HG03521 (cell line): ENCODE results near the gene DCTPP1.

Source experiments
- ATAC-seq: cut with Tn5 transposase; IDR thresholded peaks from one replicate; pipeline ENCODE4 v1.9.1; 2021; ENCODE audit warnings: mild to moderate bottlenecking, moderate library complexity; ENCODE audit not compliant: unreplicated experiment

The DCTPP1 gene

DNA sequence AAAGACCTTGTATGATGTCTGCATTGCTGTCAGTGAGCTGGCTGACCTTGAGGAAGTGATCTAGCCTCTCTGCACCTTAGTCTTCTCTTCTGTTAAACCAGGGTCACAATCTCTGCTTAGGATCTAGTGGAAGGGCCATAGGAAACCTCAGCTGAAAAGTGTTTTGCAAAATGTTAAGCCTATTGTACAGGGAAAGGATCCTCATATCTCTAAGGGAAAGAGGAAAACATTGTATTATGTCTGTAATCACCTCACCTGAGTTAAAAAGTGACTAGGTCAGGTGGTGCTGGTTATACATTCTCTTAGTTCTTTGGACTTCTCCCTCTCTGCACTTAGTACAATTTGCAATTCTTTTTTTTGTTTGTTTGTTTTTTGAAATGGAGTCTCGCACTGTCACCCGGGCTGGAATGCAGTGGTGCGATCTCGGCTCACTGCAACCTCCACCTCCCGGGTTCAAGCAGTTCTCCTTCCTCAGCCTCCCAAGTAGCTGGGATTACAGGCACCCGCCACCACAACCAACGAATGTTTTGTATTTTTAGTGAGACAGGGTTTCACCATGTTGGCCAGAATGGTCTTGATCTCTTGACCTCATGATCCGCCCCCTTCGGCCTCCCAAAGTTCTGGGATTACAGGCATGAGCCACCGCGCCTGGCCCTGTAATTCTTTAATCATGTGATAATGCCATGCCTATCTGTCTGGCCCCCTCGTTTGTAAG lies 17.8 kb upstream of the DCTPP1 start:
- no peak for ATAC-seq

- ATAC-seq = no peak
Observed at GRCh38 chr16:30446203-30446595, 16.4 kb upstream of the DCTPP1 start.

- ATAC-seq = peak; percentile 68
Observed at GRCh38 chr16:30445408-30446202, 15.8 kb upstream of the DCTPP1 start, which contains the start of gene SEPHS2. SEPHS2 (minus strand) TSS chr16:30445874; CDS start chr16:30445727, 147 bp downstream.

- peak; percentile 12 for ATAC-seq
Observed at GRCh38 chr16:30445149-30445407, 15.2 kb upstream of the DCTPP1 start.

DNA sequence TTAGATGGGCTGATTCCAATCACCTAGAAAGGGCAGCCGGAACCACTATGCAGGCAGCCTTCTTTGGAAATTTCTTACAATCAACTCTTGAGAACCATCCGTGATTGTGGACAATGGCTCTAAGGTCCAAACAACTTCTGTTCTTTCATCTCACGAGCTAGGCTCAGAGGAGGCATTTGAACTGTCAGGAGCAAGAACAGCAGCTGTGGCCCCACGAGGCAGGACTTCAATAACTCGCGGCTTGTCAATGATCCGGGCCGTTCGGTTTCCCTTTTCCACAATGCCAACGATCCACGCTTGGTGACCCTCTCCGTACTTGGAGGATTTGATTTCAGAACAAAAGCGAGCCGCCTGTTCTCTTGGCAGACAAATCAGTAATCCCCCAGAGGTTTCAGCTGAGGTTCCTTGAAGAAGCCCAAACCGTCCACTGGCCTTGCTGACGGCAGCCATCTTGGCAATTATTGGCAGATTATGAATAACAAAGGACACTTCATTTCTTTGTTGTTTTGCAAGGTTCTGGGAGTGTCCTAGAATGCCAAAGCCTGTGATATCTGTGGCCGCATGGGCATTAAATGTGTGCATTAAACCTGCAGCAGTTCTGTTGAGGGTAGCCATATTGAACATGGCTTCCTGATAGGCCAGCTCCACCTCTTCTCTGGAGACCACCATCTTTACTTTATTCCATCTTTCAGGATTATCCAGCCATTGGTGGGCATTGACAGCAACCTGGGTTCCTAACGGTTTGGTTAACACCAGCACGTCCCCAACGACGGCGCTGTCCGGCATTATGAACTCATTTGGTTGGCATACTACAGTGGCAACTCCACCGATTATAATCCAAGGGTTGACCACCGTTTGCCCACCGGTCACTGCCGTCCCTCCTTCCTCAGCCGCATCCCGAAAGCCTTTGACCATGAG lies 14.7 kb upstream of the DCTPP1 start:
- ATAC-seq = no peak

DNA sequence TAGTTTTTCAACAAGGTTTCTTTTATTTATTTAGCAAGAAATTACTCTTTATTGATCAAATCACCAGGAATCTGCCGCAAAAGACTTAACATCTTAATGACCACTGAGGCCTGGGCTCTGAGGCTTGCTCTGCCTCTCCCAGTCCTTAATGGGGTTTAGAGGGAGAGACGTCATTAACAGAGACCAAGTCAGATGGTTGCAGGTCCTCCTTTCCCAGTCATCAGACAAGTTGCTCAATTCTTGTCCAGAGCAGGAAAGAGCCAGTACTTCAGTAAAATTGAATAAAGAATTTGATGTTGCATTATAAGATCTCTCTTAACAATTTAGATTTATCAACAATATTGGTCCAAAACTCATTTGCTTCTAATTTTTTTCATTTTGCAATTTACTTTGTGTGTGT lies 13.8 kb upstream of the DCTPP1 start:
- no peak for ATAC-seq

DNA sequence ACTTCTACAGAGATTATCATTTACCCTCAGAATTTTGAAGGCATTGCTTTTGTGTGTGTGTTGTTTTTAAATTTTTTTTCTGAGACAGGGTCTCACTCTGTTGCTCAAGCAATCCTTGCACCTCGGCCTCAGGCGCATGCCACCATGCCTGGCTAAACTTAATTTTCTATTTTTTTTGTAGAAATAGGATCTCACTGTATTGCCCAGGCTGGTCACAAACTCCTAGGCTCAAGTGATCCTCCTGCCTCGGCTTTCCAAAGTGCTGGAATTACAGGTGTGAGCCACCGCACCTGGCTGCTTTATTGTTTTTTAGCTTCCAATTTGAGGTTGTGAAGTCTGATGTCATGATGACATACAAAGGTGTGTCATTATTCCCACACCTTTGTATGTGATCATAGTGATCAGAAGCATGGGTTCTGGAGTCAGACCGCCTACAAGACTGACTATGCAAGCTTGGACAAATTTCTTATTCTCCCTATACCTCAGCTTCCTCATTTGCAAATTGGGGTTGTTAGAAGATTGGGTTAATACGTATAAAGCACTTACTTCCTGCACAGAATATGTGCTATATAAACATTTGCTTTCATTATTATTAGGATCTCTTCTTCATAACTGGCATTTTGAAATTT lies 10.0 kb upstream of the DCTPP1 start:
- ATAC-seq = no peak

DNA sequence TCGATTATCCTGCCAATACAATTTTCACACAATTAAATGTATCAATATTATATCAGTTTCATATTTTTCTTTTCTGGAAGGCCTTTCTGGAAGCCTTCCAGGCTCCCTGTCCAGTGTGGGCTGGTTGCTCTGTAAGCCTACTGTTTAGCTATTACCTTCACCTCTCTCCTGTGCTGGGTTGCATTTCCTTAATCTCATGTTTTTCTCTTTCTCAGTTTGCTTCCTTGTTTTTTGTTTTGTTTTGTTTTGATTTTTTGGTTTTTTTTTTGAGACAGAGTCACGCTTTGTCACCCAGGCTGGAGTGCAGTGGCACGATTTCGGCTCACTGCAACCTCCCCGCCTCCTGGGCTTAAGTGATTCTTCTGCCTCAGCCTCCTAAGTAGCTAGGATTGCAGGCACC lies 9.0 kb upstream of the DCTPP1 start:
- no peak for ATAC-seq

- no peak for ATAC-seq
Observed at GRCh38 chr16:30437511-30438046, 7.7 kb upstream of the DCTPP1 start.

- ATAC-seq = no peak
Observed at GRCh38 chr16:30434852-30435251, 5.0 kb upstream of the DCTPP1 start.

DNA sequence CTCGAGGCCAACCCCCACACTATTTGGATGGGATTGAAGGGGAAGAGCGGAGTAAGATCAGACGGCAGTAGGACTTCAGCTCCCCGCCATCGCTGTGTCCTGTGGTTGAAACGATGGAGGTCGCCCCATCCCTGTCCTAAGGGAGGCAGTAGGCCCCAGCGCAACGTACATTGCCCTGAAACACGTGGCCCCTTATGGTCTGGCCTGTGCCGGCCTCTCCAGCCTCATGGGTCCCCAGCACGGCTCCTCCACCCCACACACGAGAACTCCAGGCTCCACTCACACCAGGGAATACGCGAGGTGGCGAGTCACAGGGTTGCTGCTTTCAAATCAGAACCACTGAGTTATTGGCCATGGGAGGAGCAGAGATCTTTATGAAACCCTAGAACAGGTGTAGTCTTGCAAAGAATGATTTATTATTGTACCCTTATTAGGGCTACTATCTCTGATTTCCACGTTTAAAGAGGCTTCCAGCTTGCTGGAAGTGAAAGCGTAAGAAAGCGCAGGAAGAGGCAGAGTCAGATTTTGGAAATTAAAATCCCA lies 669 bp upstream of the DCTPP1 start:
- no peak for ATAC-seq

DNA sequence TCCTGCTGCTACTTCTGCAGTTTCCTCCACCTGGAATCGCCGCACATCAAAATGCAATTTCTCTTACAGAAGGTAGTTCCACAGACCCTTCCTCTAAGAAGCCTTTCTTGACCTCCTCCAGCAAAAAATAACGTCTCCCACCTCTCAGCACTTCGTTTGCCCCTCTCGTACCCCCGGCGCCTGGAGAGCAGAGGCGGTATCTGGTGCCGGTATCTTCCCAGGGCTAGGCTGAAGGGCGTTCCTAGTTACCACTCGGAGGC lies 482 bp downstream of the DCTPP1 start:
- ATAC-seq = no peak

DNA sequence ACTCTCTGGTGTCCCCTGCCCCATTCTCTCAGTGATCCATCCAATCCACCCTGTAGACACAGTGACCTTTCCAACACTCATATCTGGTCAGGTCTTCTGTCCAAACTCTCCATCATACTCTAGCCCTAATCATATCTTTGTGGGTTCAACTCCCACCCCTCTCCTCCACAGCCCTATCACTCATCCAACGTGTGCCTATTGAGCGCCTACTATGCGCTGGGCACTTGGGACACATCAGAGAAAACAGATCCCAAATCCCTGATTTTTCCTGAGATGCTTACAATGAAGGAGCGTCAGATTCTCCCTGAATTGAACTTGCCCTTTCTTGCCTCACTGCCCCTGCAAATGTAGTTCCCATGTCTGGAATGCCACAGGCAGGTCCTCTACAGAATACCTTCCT lies 1.8 kb downstream of the DCTPP1 start:
- no peak for ATAC-seq

DNA sequence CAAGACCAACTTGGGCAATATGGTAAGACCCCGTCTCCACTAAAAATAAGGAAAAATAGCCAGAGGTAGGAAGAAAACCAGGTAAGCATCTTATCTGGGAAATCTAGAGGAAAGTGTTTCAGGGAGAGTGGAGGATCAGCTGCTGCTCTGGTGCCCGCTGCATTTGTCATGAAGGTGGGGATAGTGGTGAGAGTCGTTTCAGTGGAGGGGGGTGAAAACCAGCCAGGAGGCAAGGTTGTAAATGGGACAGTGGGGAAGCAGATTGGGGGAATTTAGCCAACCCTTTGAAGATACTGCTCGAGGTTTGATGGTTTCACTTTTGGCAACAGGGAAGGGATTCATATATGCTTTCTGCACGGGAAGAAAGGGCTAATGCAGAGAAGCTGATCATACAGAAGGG lies 8.8 kb downstream of the DCTPP1 start:
- ATAC-seq = no peak

DNA sequence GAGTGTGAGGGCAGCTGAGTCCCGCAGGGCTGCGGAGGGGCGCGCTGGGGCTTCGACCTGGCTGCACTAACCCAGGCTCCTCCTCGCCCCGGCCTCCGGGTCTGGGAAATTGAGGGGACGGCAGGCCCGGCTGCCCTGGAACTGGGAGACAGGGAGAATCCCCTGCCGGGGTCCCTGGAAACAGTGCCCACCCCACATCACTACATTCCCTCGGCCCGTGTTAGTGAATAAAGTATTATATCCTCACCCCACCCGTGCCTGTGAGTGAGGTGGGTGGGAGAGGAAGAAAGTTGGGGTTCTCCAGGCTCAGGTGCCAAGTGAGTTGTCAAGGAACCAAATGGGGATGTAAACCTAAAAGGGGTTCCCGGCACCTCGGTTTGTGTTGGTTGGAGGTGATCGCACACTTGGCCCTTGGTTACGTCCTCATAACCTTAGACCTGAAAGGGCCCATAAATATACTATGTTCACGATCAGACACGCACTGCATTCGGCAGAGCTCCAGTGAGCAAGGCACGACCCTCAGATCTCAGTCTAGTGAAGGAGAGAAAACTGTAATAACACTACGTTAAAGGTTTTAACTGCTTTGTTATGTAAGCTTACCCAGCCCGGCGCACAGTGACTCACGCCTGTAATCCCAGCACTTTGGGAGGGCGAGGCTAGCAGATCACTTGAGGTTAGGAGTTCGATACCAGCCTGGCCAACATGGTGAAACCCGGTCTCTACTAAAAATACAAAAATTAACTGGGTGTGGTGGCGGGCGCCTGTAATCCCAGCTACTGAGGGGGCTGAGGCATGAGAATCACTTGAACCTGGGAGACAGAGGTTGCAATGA lies 11.3 kb downstream of the DCTPP1 start:
- ATAC-seq = no peak

- ATAC-seq = peak; percentile 80
Observed at GRCh38 chr16:30417529-30418349, 12.1 kb downstream of the DCTPP1 start.

DNA sequence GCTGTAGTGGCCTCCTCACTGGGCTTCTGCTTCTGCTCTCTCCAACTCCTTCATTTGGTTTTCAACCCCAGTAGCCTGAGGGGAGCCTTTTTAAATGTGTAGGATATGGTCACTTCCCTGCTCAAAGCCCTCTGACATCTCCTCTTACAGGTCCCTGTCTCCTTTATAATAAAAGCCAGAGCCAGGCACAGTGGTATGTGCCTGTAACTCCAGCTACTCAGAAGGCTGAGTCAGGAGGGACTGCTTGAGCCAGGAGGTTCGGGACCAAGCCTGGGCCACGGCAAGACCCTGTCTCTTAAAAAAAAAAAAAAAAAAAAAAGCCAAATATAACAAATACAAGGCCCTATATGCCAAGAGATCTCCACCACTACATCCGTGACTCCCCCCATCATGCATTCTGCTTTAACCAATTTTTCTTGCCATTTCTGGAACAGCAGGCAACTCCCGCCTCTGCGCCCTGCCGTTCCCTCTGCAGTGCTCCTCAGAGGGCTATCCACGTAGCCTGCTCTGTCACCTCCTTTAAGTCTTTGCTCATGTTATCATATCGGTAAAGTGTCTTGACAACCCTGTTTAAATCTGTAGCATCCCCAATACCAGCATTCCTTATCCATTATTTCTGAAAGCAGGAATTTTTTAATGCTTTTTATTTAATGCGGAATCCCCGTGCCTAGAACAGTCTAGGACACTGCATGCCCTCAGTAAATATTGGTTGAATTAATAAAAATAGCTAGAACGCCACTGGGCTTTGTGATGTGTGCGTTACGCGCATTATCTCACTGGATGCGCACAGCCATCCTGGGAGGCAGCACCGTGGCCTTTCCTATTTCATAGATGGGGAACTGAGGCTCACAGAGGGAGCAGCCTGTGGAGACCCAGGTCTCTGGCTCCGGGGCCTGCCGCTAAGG lies 13.0 kb downstream of the DCTPP1 start:
- ATAC-seq = no peak

- ATAC-seq = no peak
Observed at GRCh38 chr16:30416047-30416603, 13.7 kb downstream of the DCTPP1 start.
